Astrocyte (in vitro differentiated cells and primary cell): ENCODE results near the gene PKP4. TPM values are rescaled to one million over a fixed set of nuclear protein-coding genes. Genes with fewer than 3 reads are reported as not detected.

ENCODE experiments used
- DNase-seq: peaks from one replicate; pipeline ENCODE4 v3.0.0-alpha.2; 2010; ENCODE audit warnings: low read depth
- FAIRE-seq: peaks from 2 replicates; lab custom pipeline; 2011; peaks lifted over from hg19 to GRCh38; lab: Jason Lieb, UNC
- H2AFZ ChIP-seq: 2 replicates; pipeline ENCODE4 v1.6.0; 2012; ENCODE audit warnings: low read depth, low read length, inconsistent platforms
- H3K27ac ChIP-seq: 2 replicates; pipeline ENCODE4 v1.5.1; 2011; ENCODE audit warnings: low read depth, low read length, inconsistent platforms
- H3K27me3 ChIP-seq: 2 replicates; pipeline ENCODE4 v1.6.0; 2011; ENCODE audit warnings: low read length, inconsistent platforms; ENCODE audit not compliant: insufficient read depth
- H3K36me3 ChIP-seq: 2 replicates; pipeline ENCODE4 v1.5.1; 2011; ENCODE audit warnings: low read length, inconsistent platforms; ENCODE audit not compliant: insufficient read depth
- H3K4me1 ChIP-seq: 2 replicates; pipeline ENCODE4 v1.5.1; 2011; ENCODE audit warnings: low read length, inconsistent platforms; ENCODE audit not compliant: insufficient read depth
- H3K4me2 ChIP-seq: 2 replicates; pipeline ENCODE4 v1.6.0; 2012; ENCODE audit warnings: low read length, inconsistent platforms
- H3K4me3 ChIP-seq: 2 replicates; pipeline ENCODE4 v1.5.1; 2011; ENCODE audit warnings: low read depth, mild to moderate bottlenecking, low read length, inconsistent platforms; ENCODE audit not compliant: insufficient read depth
- H3K79me2 ChIP-seq: 2 replicates; pipeline ENCODE4 v1.6.0; 2012; ENCODE audit warnings: mild to moderate bottlenecking, low read length, inconsistent platforms; ENCODE audit not compliant: insufficient read depth
- H3K9ac ChIP-seq: 2 replicates; pipeline ENCODE4 v1.6.0; 2012; ENCODE audit warnings: mild to moderate bottlenecking, low read length, inconsistent platforms
- H3K9me3 ChIP-seq: 2 replicates; pipeline ENCODE4 v1.5.1; 2012; ENCODE audit warnings: low read depth, mild to moderate bottlenecking, low read length, inconsistent platforms; ENCODE audit not compliant: insufficient read depth
- H4K20me1 ChIP-seq: 2 replicates; pipeline ENCODE4 v1.6.0; 2012; ENCODE audit warnings: low read length, inconsistent platforms; ENCODE audit not compliant: insufficient read depth
- H3K27ac Mint-ChIP-seq: one replicate; pipeline ENCODE4 v1.8.0; 2021; ENCODE audit warnings: mild to moderate bottlenecking, mixed read lengths; ENCODE audit not compliant: unreplicated experiment
- H3K27me3 Mint-ChIP-seq: one replicate; pipeline ENCODE4 v1.8.0; 2021; ENCODE audit warnings: low read depth, mixed read lengths; ENCODE audit not compliant: unreplicated experiment
- H3K36me3 Mint-ChIP-seq: one replicate; pipeline ENCODE4 v1.8.0; 2021; ENCODE audit warnings: low read depth, mixed read lengths; ENCODE audit not compliant: unreplicated experiment
- H3K4me1 Mint-ChIP-seq: one replicate; pipeline ENCODE4 v1.8.0; 2021; ENCODE audit warnings: low read depth, mixed read lengths; ENCODE audit not compliant: unreplicated experiment
- H3K4me3 Mint-ChIP-seq: one replicate; pipeline ENCODE4 v1.8.0; 2021; ENCODE audit warnings: mild to moderate bottlenecking, moderate library complexity, mixed read lengths; ENCODE audit not compliant: unreplicated experiment
- H3K9me3 Mint-ChIP-seq: one replicate; pipeline ENCODE4 v1.8.0; 2021; ENCODE audit warnings: mild to moderate bottlenecking, mixed read lengths; ENCODE audit not compliant: unreplicated experiment
- CTCF ChIP-seq: IDR thresholded peaks from 2 replicates; pipeline ENCODE4 v1.5.1; 2011; ENCODE audit warnings: low read depth, mild to moderate bottlenecking, inconsistent platforms, low read length, moderate library complexity; ENCODE audit not compliant: insufficient read depth
- EZH2 ChIP-seq: IDR thresholded peaks from 2 replicates; pipeline ENCODE4 v1.6.1; 2012; ENCODE audit warnings: mild to moderate bottlenecking, low read length, inconsistent platforms; ENCODE audit not compliant: insufficient read depth
- total RNA-seq: library from RNA; stranded (reverse); gene quantifications from 2 replicates; pipeline ENCODE4 v1.2.1, GENCODE V29; 2021

The PKP4 gene
- total RNA-seq, 1 donor from 2014 or later = 38.4 TPM

GRCh38 chr2:158666969-158667368, 210.2 kb downstream of the PKP4 start:
- H3K4me3 Mint-ChIP-seq = no peak overlapping the region
- no peaks in the 10 kb centered on the region for H3K27me3 Mint-ChIP-seq
- H3K27ac ChIP-seq = no peak overlapping the region
- no peaks in the 10 kb centered on the region for H3K36me3 ChIP-seq
- no peaks in the 10 kb centered on the region for H3K9me3 Mint-ChIP-seq
- no peaks in the 10 kb centered on the region for H3K9me3 ChIP-seq
- H2AFZ ChIP-seq = no peak overlapping the region
- H3K4me3 ChIP-seq = no peak overlapping the region
- peak overlapping the region; percentile 37 for H3K4me2 ChIP-seq
- no peaks in the 10 kb centered on the region for H4K20me1 ChIP-seq
- no peaks in the 10 kb centered on the region for H3K79me2 ChIP-seq
- no peak for FAIRE-seq
- peaks cover 10% of the 10 kb centered on the region for H3K4me1 Mint-ChIP-seq
- H3K36me3 Mint-ChIP-seq = peaks cover 16% of the 10 kb centered on the region
- peaks cover 25% of the 10 kb centered on the region for H3K4me1 ChIP-seq
- H3K27ac Mint-ChIP-seq = peak overlapping the region; percentile 51
- TF ChIP-seq EZH2 = no peak
- TF ChIP-seq CTCF = no peak
- DNase-seq = no peak
- H3K27me3 ChIP-seq = no peaks in the 10 kb centered on the region
- no peak overlapping the region for H3K9ac ChIP-seq

GRCh38 chr2:158667586-158667985, 210.8 kb downstream of the PKP4 start:
- Mint-ChIP-seq H3K9me3 (no peaks in the 10 kb centered on the region), H3K36me3 (peaks cover 16% of the 10 kb centered on the region), H3K27me3 (no peaks in the 10 kb centered on the region), H3K27ac (peak overlapping the region; percentile 51), H3K4me1 (peaks cover 10% of the 10 kb centered on the region), H3K4me3 (no peak overlapping the region)
- peaks cover 25% of the 10 kb centered on the region for H3K4me1 ChIP-seq
- DNase-seq (peak; percentile 93), FAIRE-seq (no peak)
- no peak for TF ChIP-seq EZH2
- no peak for TF ChIP-seq CTCF
- no peaks in the 10 kb centered on the region for H4K20me1 ChIP-seq
- H3K9ac ChIP-seq = peak overlapping the region; percentile 33
- no peaks in the 10 kb centered on the region for H3K79me2 ChIP-seq
- peak overlapping the region; percentile 37 for H3K4me2 ChIP-seq
- no peaks in the 10 kb centered on the region for H3K9me3 ChIP-seq
- no peak overlapping the region for H2AFZ ChIP-seq
- no peak overlapping the region for H3K4me3 ChIP-seq
- peak overlapping the region; percentile 65 for H3K27ac ChIP-seq
- H3K27me3 ChIP-seq = no peaks in the 10 kb centered on the region
- H3K36me3 ChIP-seq = no peaks in the 10 kb centered on the region

GRCh38 chr2:158668001-158668765, 211.4 kb downstream of the PKP4 start:
- no peak for FAIRE-seq
- no peak overlapping the region for H3K27ac Mint-ChIP-seq

More at GRCh38 chr2:158668001-158668765, 211.4 kb downstream of the PKP4 start:
- Histone ChIP-seq H3K9ac (peak overlapping the region; percentile 33), H3K27me3 (no peaks in the 10 kb centered on the region), H3K4me1 (peaks cover 25% of the 10 kb centered on the region), H4K20me1 (no peaks in the 10 kb centered on the region), H3K9me3 (no peaks in the 10 kb centered on the region), H2AFZ (no peak overlapping the region), H3K27ac (peak overlapping the region; percentile 65), H3K4me2 (peak overlapping the region; percentile 37), H3K79me2 (no peaks in the 10 kb centered on the region), H3K4me3 (no peak overlapping the region), H3K36me3 (no peaks in the 10 kb centered on the region)
- Mint-ChIP-seq H3K9me3 (no peaks in the 10 kb centered on the region), H3K4me1 (peaks cover 10% of the 10 kb centered on the region), H3K36me3 (peaks cover 16% of the 10 kb centered on the region), H3K27me3 (no peaks in the 10 kb centered on the region), H3K4me3 (no peak overlapping the region)
- DNase-seq = peak; percentile 69
- no peak for TF ChIP-seq CTCF
- TF ChIP-seq EZH2 = no peak
